IMR-90 (cell line): ENCODE results near the gene CLDN24. TPM values are rescaled to one million over a fixed set of nuclear protein-coding genes. Genes with fewer than 3 reads are reported as not detected.

Experiments
- ATAC-seq: fragments of 200-7000 bp; cut with Tn5 transposase; 2 replicates; pipeline ENCODE4 v1.9.1; 2020; ENCODE audit warnings: low read depth, mild to moderate bottlenecking, moderate library complexity
- BruUV-seq: library from RNA; stranded (reverse); fragments of 400-500 nt; replicated peaks from 2 replicates; lab custom pipeline; 2021; lab: Mats Ljungman, UMichigan
- CTCF ChIA-PET: fragments of 300-600 bp; formaldehyde crosslinking; extraction: SDS; loops from one replicate; lab custom pipeline; 2021; ENCODE audit warnings: antibody characterized with exemption; lab: Yijun Ruan, JAX
- POLR2A ChIA-PET: fragments of 300-600 bp; sonication (Branson Sonifier 250); formaldehyde crosslinking; loops from one replicate; lab custom pipeline; 2022; ENCODE audit warnings: antibody characterized with exemption; ENCODE audit not compliant: unreplicated experiment; lab: Charles Lee
- DNase-seq: peaks from one replicate; pipeline ENCODE4 v3.0.0; 2013
- H2AFZ ChIP-seq: replicated peaks from 2 replicates; pipeline ENCODE3; 2013; ENCODE audit warnings: low read length, mild to moderate bottlenecking; ENCODE audit not compliant: poor library complexity
- H2AK5ac ChIP-seq: 2 replicates; pipeline ENCODE4 v1.6.1; 2013; ENCODE audit warnings: low read depth, low read length, inconsistent platforms
- H2AK9ac ChIP-seq: replicated peaks from 2 replicates; pipeline ENCODE3; 2013; ENCODE audit warnings: mild to moderate bottlenecking, low read depth, low read length, moderate library complexity; ENCODE audit not compliant: poor library complexity
- H2BK120ac ChIP-seq: 2 replicates; pipeline ENCODE4 v1.6.1; 2013; ENCODE audit warnings: low read depth, low read length, inconsistent platforms
- H2BK15ac ChIP-seq: 3 replicates; pipeline ENCODE4 v1.6.1; 2013; ENCODE audit warnings: low read depth, low read length, inconsistent platforms
- H2BK20ac ChIP-seq: 2 replicates; pipeline ENCODE4 v1.6.1; 2013; ENCODE audit warnings: low read depth, mild to moderate bottlenecking, inconsistent platforms, low read length, moderate library complexity
- H2BK5ac ChIP-seq: 2 replicates; pipeline ENCODE4 v1.6.1; 2013; ENCODE audit warnings: mild to moderate bottlenecking, low read depth, low read length, inconsistent platforms; ENCODE audit not compliant: poor library complexity, severe bottlenecking
- H3K14ac ChIP-seq: replicated peaks from 2 replicates; pipeline ENCODE4 v1.6.1; 2013; ENCODE audit warnings: low read depth, low read length, inconsistent platforms
- H3K18ac ChIP-seq: 2 replicates; pipeline ENCODE4 v1.6.1; 2013; ENCODE audit warnings: low read depth, low read length, control low read depth
- H3K23ac ChIP-seq: 2 replicates; pipeline ENCODE4 v1.6.1; 2013; ENCODE audit warnings: low read depth, low read length, inconsistent platforms
- H3K27ac ChIP-seq: 2 replicates; pipeline ENCODE4 v1.5.1; 2013; ENCODE audit warnings: mild to moderate bottlenecking, control low read depth, low read length; ENCODE audit not compliant: insufficient read depth
- H3K27me3 ChIP-seq: 2 replicates; pipeline ENCODE4 v1.6.1; 2013; ENCODE audit warnings: low read length; ENCODE audit not compliant: control insufficient read depth, insufficient read depth
- H3K36me3 ChIP-seq: 2 replicates; pipeline ENCODE4 v1.6.1; 2013; ENCODE audit warnings: low read length, mixed read lengths; ENCODE audit not compliant: control insufficient read depth, insufficient read depth
- H3K4ac ChIP-seq: 2 replicates; pipeline ENCODE4 v1.6.1; 2013; ENCODE audit warnings: low read depth, low read length, inconsistent platforms
- H3K4me1 ChIP-seq: 2 replicates; pipeline ENCODE4 v1.6.1; 2013; ENCODE audit warnings: low read length, mixed read lengths; ENCODE audit not compliant: control insufficient read depth, insufficient read depth
- H3K4me2 ChIP-seq: 2 replicates; pipeline ENCODE4 v1.6.1; 2013; ENCODE audit warnings: low read depth, mild to moderate bottlenecking, control low read depth, low read length, moderate library complexity
- H3K4me3 ChIP-seq: 2 replicates; pipeline ENCODE4 v1.5.1; 2013; ENCODE audit warnings: low read depth, mild to moderate bottlenecking, control low read depth, low read length, moderate library complexity; ENCODE audit not compliant: insufficient read depth
- H3K56ac ChIP-seq: 2 replicates; pipeline ENCODE4 v1.6.1; 2013; ENCODE audit warnings: low read length, inconsistent platforms; ENCODE audit not compliant: insufficient read depth; ENCODE audit errors: extremely low read depth
- H3K79me1 ChIP-seq, 2 experiments: 2 replicates each; pipeline ENCODE4 v1.6.1; 2013; ENCODE audit warnings: low read length in 2 of 2, inconsistent platforms in 1 of 2, low read depth in 1 of 2
- H3K9ac ChIP-seq: 2 replicates; pipeline ENCODE4 v1.6.1; 2013; ENCODE audit warnings: low read depth, low read length, control low read depth
- H3K9me1 ChIP-seq: 2 replicates; pipeline ENCODE4 v1.6.1; 2013; ENCODE audit warnings: low read length, inconsistent platforms; ENCODE audit not compliant: insufficient read depth
- H3K9me3 ChIP-seq: 2 replicates; pipeline ENCODE4 v1.6.1; 2013; ENCODE audit warnings: low read length; ENCODE audit not compliant: control insufficient read depth, insufficient read depth
- H4K20me1 ChIP-seq: 2 replicates; pipeline ENCODE4 v1.6.1; 2013; ENCODE audit warnings: low read length, inconsistent platforms; ENCODE audit not compliant: insufficient read depth
- H4K5ac ChIP-seq: 2 replicates; pipeline ENCODE4 v1.6.1; 2013; ENCODE audit warnings: mild to moderate bottlenecking, low read depth, low read length, control low read depth
- H4K8ac ChIP-seq, 2 experiments: 2 replicates each; pipeline ENCODE4 v1.6.1; 2013; ENCODE audit warnings: low read depth in 2 of 2, low read length in 2 of 2, control low read depth in 1 of 2, inconsistent platforms in 1 of 2
- H4K91ac ChIP-seq: 2 replicates; pipeline ENCODE4 v1.6.1; 2013; ENCODE audit warnings: low read depth, low read length, inconsistent platforms; ENCODE audit not compliant: insufficient read depth
- BHLHE40 ChIP-seq: fragments of 150-350 bp; IDR thresholded peaks from 2 replicates; pipeline ENCODE4 v1.6.1; 2016; ENCODE audit warnings: mild to moderate bottlenecking, low read depth, low read length
- FOS ChIP-seq: fragments of 150-350 bp; IDR thresholded peaks from 2 replicates; pipeline ENCODE4 v1.6.1; 2016; ENCODE audit warnings: low read depth, low read length
- WGBS, 2 experiments: methylation state at CpG; one replicate each; pipeline versions ENCODE4 v1.1.5 to v1.1.7; 2013; ENCODE audit warnings: missing lambda C conversion rate in 2 of 2; ENCODE audit not compliant: insufficient read length in 1 of 2; ENCODE audit errors: extremely low coverage in 2 of 2; 5-methylcytosine and 5-hydroxymethylcytosine counted together
- dilution Hi-C: fragments of 300-500 bp; cut with HindIII; formaldehyde crosslinking; loops from one replicate; pipeline ENCODE4 v1.14.3; 2018; ENCODE audit warnings: low sequenced_read_pairs; ENCODE audit not compliant: unreplicated experiment
- in situ Hi-C: fragments of 300-500 bp; cut with MboI; formaldehyde crosslinking; loops from 3 replicates; pipeline ENCODE4 v1.14.3; 2019; ENCODE audit warnings: low sequenced_read_pairs, inconsistent platforms, mixed read lengths
- intact Hi-C: fragments of 100-400 bp; cut with micrococcal nuclease; formaldehyde crosslinking; loops from 2 replicates; pipeline ENCODE4 v1.10.0; 2022
- polyA plus RNA-seq, 3 experiments: library from polyadenylated mRNA; depleted of rRNA; stranded (reverse); fragments of >200 nt; gene quantifications; 2 replicates each; pipeline ENCODE4 v1.2.3, GENCODE V29; 2012; ENCODE audit warnings: low replicate concordance in 1 of 3
- total RNA-seq: library from RNA; depleted of rRNA; stranded (reverse); fragments of >200 nt; gene quantifications from 2 replicates; pipeline ENCODE4 v1.2.3, GENCODE V29; 2012

CLDN24 gene
- total and polyA plus RNA-seq, 2 of the 4 experiments (the other 2 are of a cell fraction), result not detected

DNA sequence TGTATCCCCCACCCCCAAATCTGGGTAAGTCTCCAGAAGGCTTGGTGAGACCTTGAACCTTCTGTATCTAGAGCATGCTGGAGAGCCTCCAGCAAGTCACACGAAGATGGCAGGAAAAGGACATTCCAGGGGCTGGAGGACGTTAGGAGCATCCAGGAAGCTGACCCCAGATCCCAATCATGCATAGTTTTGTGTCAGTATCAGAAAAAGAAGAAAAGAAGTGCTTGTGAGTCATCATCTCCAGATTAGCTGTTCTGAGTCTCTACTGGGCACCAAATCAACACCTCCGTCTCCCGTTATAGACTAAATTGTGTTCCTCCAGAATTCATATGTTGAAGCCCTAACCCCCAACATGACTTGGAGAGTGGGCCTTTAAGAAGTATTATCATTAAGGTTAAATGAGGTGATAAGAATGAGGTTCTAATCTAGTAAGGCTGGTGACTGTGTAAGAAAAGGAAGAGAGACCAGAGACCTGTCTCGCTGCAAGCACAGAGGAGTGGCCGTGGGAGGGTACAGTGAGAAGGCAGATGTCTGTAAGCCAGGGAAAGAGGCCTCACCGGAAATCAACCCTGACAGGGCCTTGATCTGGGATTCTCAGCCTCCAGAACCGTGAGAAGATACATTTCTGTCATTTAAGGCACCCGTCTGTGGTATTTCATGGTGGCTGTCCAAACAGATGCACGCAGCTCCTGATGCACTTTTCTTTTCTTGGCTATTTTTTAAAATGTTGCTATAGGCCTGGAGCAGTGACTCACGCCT lies 38.1 kb upstream of the CLDN24 start:
- intact Hi-C loops, result no loop called here
- Histone ChIP-seq H3K56ac (no peak overlapping the region), H3K4me1 (peaks cover 6% of the 10 kb centered on the region), H3K18ac (no peak overlapping the region), H3K9me1 (no peaks in the 10 kb centered on the region), H2BK120ac (0 out of 2 replicates have a peak overlapping the region, but pooled peaks have one; percentile 5), H3K4me2 (no peak overlapping the region), H3K9ac (no peak overlapping the region), H3K79me1 (no peaks in the 10 kb centered on the region), H3K9me3 (no peaks in the 10 kb centered on the region), H4K8ac (no peak overlapping the region), H3K27me3 (no peaks in the 10 kb centered on the region), H2BK20ac (peak overlapping the region; percentile 59; the same call in 1 of the 2 replicates), H2AK5ac (no peak overlapping the region), H3K27ac (no peak overlapping the region), H2AK9ac (peak overlapping the region; percentile 17), H3K36me3 (no peaks in the 10 kb centered on the region), H2BK15ac (no peak overlapping the region; the same call in 2 of the 3 replicates), H3K14ac (peak overlapping the region; percentile 30; the same call in 1 of the 2 replicates), H2BK5ac (no peak overlapping the region), H3K4ac (no peak overlapping the region; the same call in 1 of the 2 replicates), H4K5ac (no peak overlapping the region), H4K91ac (no peak overlapping the region), H4K20me1 (no peaks in the 10 kb centered on the region), H3K4me3 (no peak overlapping the region), H3K23ac (no peak overlapping the region), H2AFZ (peak overlapping the region; percentile 19)
- DNase-seq (peak; percentile 23), ATAC-seq (peak; percentile 42; the same call in 1 of the 2 replicates)
- BruUV-seq, result no TSS peak
- TF ChIP-seq BHLHE40, result peak; percentile 41
- TF ChIP-seq FOS, result no peak
- ChIA-PET CTCF (no interaction called here), POLR2A (no interaction called here)
- in situ Hi-C loops, result no loop called here
- 7% methylated on average over 2 of the region's 11 CpGs; no CpG with 5 or more reads in 1 of the 2 experiments for WGBS, 2 experiments
- dilution Hi-C loops, result no loop called here
